Chondrocyte (in vitro differentiated cells): Measurements from ENCODE around the gene DSE. TPM values are rescaled to one million over a fixed set of nuclear protein-coding genes. Genes with fewer than 3 reads are reported as not detected.

Source experiments
- DNase-seq: peaks from one replicate; pipeline ENCODE4 v3.0.0; 2021; ENCODE audit warnings: mixed read lengths, low spot score
- H3K27ac Mint-ChIP-seq: one replicate; pipeline ENCODE4 v1.8.0; 2021; ENCODE audit warnings: mild to moderate bottlenecking, moderate library complexity, mixed read lengths; ENCODE audit not compliant: unreplicated experiment
- H3K27me3 Mint-ChIP-seq: 2 replicates; pipeline ENCODE4 v1.8.0; 2021; ENCODE audit warnings: low read depth, mixed read lengths
- H3K36me3 Mint-ChIP-seq: 2 replicates; pipeline ENCODE4 v1.8.0; 2021; ENCODE audit warnings: low read depth, mixed read lengths
- H3K4me1 Mint-ChIP-seq: 2 replicates; pipeline ENCODE4 v1.8.0; 2021; ENCODE audit warnings: low read depth, mild to moderate bottlenecking, mixed read lengths
- H3K4me3 Mint-ChIP-seq: one replicate; pipeline ENCODE4 v1.8.0; 2021; ENCODE audit warnings: mild to moderate bottlenecking, moderate library complexity, mixed read lengths; ENCODE audit not compliant: unreplicated experiment
- H3K9me3 Mint-ChIP-seq: 2 replicates; pipeline ENCODE4 v1.8.0; 2021; ENCODE audit warnings: low read depth, mixed read lengths
- CTCF ChIP-seq: fragments of 200-600 bp; sonication (generic); IDR thresholded peaks from 2 replicates; pipeline ENCODE4 v1.5.0; 2021; ENCODE audit warnings: antibody characterized with exemption, mild to moderate bottlenecking, moderate library complexity
- total RNA-seq: library from RNA; stranded (reverse); gene quantifications from 3 replicates; pipeline ENCODE4 v1.2.1, GENCODE V29; 2021

Gene DSE
- total RNA-seq, 1 donor from 2014 or later, result 78.0 TPM

GRCh38 chr6:116408491-116408890 is 37.7 kb downstream of the DSE start:
- peaks cover 77% of the 10 kb centered on the region for H3K4me1 Mint-ChIP-seq
- no peak for TF ChIP-seq CTCF
- H3K9me3 Mint-ChIP-seq, result no peaks in the 10 kb centered on the region
- no peaks in the 10 kb centered on the region for H3K27me3 Mint-ChIP-seq
- no peak overlapping the region for H3K27ac Mint-ChIP-seq
- H3K4me3 Mint-ChIP-seq, result no peak overlapping the region
- DNase-seq, result no peak
- peaks cover 4% of the 10 kb centered on the region for H3K36me3 Mint-ChIP-seq

- TF ChIP-seq CTCF, result no peak
- Mint-ChIP-seq H3K36me3 (peaks cover 4% of the 10 kb centered on the region), H3K27ac (no peak overlapping the region), H3K4me1 (peaks cover 71% of the 10 kb centered on the region), H3K9me3 (no peaks in the 10 kb centered on the region), H3K4me3 (no peak overlapping the region), H3K27me3 (no peaks in the 10 kb centered on the region)
- no peak for DNase-seq
Measured at GRCh38 chr6:116409756-116410155, 39.0 kb downstream of the DSE start.

- Mint-ChIP-seq H3K36me3 (peaks cover 4% of the 10 kb centered on the region), H3K27me3 (no peaks in the 10 kb centered on the region), H3K4me3 (no peak overlapping the region), H3K27ac (peak overlapping the region; percentile 81), H3K4me1 (peaks cover 68% of the 10 kb centered on the region), H3K9me3 (no peaks in the 10 kb centered on the region)
- TF ChIP-seq CTCF, result no peak
- DNase-seq, result no peak
Measured at GRCh38 chr6:116411284-116411623, 40.5 kb downstream of the DSE start.

- H3K4me1 Mint-ChIP-seq, result peaks cover 60% of the 10 kb centered on the region
- H3K4me3 Mint-ChIP-seq, result no peak overlapping the region
- no peaks in the 10 kb centered on the region for H3K27me3 Mint-ChIP-seq
- H3K9me3 Mint-ChIP-seq, result no peaks in the 10 kb centered on the region
- H3K36me3 Mint-ChIP-seq, result peaks cover 4% of the 10 kb centered on the region
- TF ChIP-seq CTCF, result no peak
- no peak for DNase-seq
- H3K27ac Mint-ChIP-seq, result peak overlapping the region; percentile 85
Measured at GRCh38 chr6:116412270-116412669, 41.5 kb downstream of the DSE start.

- no peak overlapping the region for H3K4me3 Mint-ChIP-seq
- no peaks in the 10 kb centered on the region for H3K9me3 Mint-ChIP-seq
- H3K36me3 Mint-ChIP-seq, result peaks cover 4% of the 10 kb centered on the region
- peaks cover 54% of the 10 kb centered on the region for H3K4me1 Mint-ChIP-seq
- no peak for DNase-seq
- no peaks in the 10 kb centered on the region for H3K27me3 Mint-ChIP-seq
- H3K27ac Mint-ChIP-seq, result no peak overlapping the region
- TF ChIP-seq CTCF, result no peak
Measured at GRCh38 chr6:116413357-116413756, 42.6 kb downstream of the DSE start.
